Glutamatergic neuron (in vitro differentiated cells): ENCODE data around the gene PLPPR1. TPM values are rescaled to one million over a fixed set of nuclear protein-coding genes. Genes with fewer than 3 reads are reported as not detected.

Experiments
- DNase-seq: peaks from one replicate; pipeline ENCODE4 v3.0.0; 2022
- H3K27ac Mint-ChIP-seq: one replicate; pipeline ENCODE4 v1.8.0; 2020; ENCODE audit warnings: mild to moderate bottlenecking, mixed read lengths, inconsistent platforms; ENCODE audit not compliant: unreplicated experiment
- H3K27me3 Mint-ChIP-seq: one replicate; pipeline ENCODE4 v1.8.0; 2020; ENCODE audit warnings: mild to moderate bottlenecking, moderate library complexity, mixed read lengths, inconsistent platforms; ENCODE audit not compliant: unreplicated experiment
- H3K36me3 Mint-ChIP-seq: one replicate; pipeline ENCODE4 v1.8.0; 2020; ENCODE audit warnings: mild to moderate bottlenecking, mixed read lengths, inconsistent platforms; ENCODE audit not compliant: unreplicated experiment
- H3K4me1 Mint-ChIP-seq: one replicate; pipeline ENCODE4 v1.8.0; 2020; ENCODE audit warnings: mild to moderate bottlenecking, low read depth, mixed read lengths, inconsistent platforms; ENCODE audit not compliant: unreplicated experiment
- H3K4me3 Mint-ChIP-seq: one replicate; pipeline ENCODE4 v1.8.0; 2020; ENCODE audit warnings: mild to moderate bottlenecking, mixed read lengths, inconsistent platforms; ENCODE audit not compliant: unreplicated experiment
- H3K9me3 Mint-ChIP-seq: one replicate; pipeline ENCODE4 v1.8.0; 2020; ENCODE audit warnings: mild to moderate bottlenecking, moderate library complexity, mixed read lengths, inconsistent platforms; ENCODE audit not compliant: unreplicated experiment
- CTCF ChIP-seq: fragments of 200-600 bp; sonication (generic); IDR thresholded peaks from one replicate; pipeline ENCODE4 v1.5.0; 2021; ENCODE audit not compliant: partially characterized antibody, unreplicated experiment
- total RNA-seq: library from RNA; stranded (reverse); fragmentation: NEBNext Ultra II Directional; extraction: Animal tissue kit (Norgen Biotek cat#: 25700); gene quantifications from one replicate; pipeline ENCODE4 v1.2.1, GENCODE V29; 2021; ENCODE audit not compliant: unreplicated experiment

The PLPPR1 gene
- total RNA-seq, 1 donor from 2014 or later: 7.4 TPM

GRCh38 chr9:101148344-101148743, 119.8 kb downstream of the PLPPR1 start:
- no peaks in the 10 kb centered on the region for H3K4me1 Mint-ChIP-seq
- no peak for TF ChIP-seq CTCF
- H3K36me3 Mint-ChIP-seq: no peaks in the 10 kb centered on the region
- H3K27ac Mint-ChIP-seq: no peak overlapping the region
- H3K27me3 Mint-ChIP-seq: no peaks in the 10 kb centered on the region
- DNase-seq: no peak
- H3K9me3 Mint-ChIP-seq: no peaks in the 10 kb centered on the region
- H3K4me3 Mint-ChIP-seq: no peak overlapping the region

GRCh38 chr9:101158361-101158760, 129.8 kb downstream of the PLPPR1 start:
- TF ChIP-seq CTCF: no peak
- DNase-seq: no peak
- Mint-ChIP-seq H3K36me3 (no peaks in the 10 kb centered on the region), H3K4me3 (no peak overlapping the region), H3K27me3 (peaks cover 2% of the 10 kb centered on the region), H3K9me3 (no peaks in the 10 kb centered on the region), H3K4me1 (peaks cover 1% of the 10 kb centered on the region), H3K27ac (no peak overlapping the region)

GRCh38 chr9:101162231-101162630, 133.7 kb downstream of the PLPPR1 start:
- H3K36me3 Mint-ChIP-seq: no peaks in the 10 kb centered on the region
- no peak overlapping the region for H3K4me3 Mint-ChIP-seq
- peaks cover 3% of the 10 kb centered on the region for H3K4me1 Mint-ChIP-seq
- no peak for TF ChIP-seq CTCF
- no peaks in the 10 kb centered on the region for H3K9me3 Mint-ChIP-seq
- peaks cover 2% of the 10 kb centered on the region for H3K27me3 Mint-ChIP-seq
- H3K27ac Mint-ChIP-seq: no peak overlapping the region
- DNase-seq: no peak

- TF ChIP-seq CTCF: no peak
- no peak for DNase-seq
- Mint-ChIP-seq H3K27ac (no peak overlapping the region), H3K4me1 (peaks cover 3% of the 10 kb centered on the region), H3K27me3 (no peaks in the 10 kb centered on the region), H3K9me3 (no peaks in the 10 kb centered on the region), H3K36me3 (no peaks in the 10 kb centered on the region), H3K4me3 (no peak overlapping the region)
These were observed 136.6 kb downstream of the PLPPR1 start for GRCh38 chr9:101165131-101165530.

GRCh38 chr9:101167490-101168134, 139.1 kb downstream of the PLPPR1 start:
- Mint-ChIP-seq H3K4me3 (no peak overlapping the region), H3K36me3 (no peaks in the 10 kb centered on the region), H3K27ac (no peak overlapping the region), H3K4me1 (peaks cover 2% of the 10 kb centered on the region), H3K27me3 (peaks cover 3% of the 10 kb centered on the region), H3K9me3 (no peaks in the 10 kb centered on the region)
- no peak for TF ChIP-seq CTCF
- no peak for DNase-seq
